Activated CD8-positive, alpha-beta memory T cell treated with anti-CD3 and anti-CD28 coated beads for 24 hours (primary cell): ENCODE results near the gene TAX1BP1.
"Not testable (repeated sequence)": the region's sequence is repeated elsewhere in the genome, so short reads cannot be mapped to it uniquely, and the experiment has no call there.

ENCODE experiments used
- DNase-seq: peaks from one replicate; pipeline ENCODE4 v3.0.0-alpha.2; 2020

The TAX1BP1 gene

GRCh38 chr7:27850531-27850930 is 110.6 kb downstream of the TAX1BP1 start:
- no peak for DNase-seq

- DNase-seq: not testable (repeated sequence)
Measured at GRCh38 chr7:27856703-27857485, 116.9 kb downstream of the TAX1BP1 start.

GRCh38 chr7:27860800-27861199 is 120.8 kb downstream of the TAX1BP1 start:
- no peak for DNase-seq

- no peak for DNase-seq
Measured at GRCh38 chr7:27861747-27862146, 121.8 kb downstream of the TAX1BP1 start.

GRCh38 chr7:27863880-27864279 is 123.9 kb downstream of the TAX1BP1 start:
- DNase-seq: no peak

GRCh38 chr7:27866256-27866655 is 126.3 kb downstream of the TAX1BP1 start:
- DNase-seq: no peak

GRCh38 chr7:27866828-27867672 is 127.1 kb downstream of the TAX1BP1 start:
- DNase-seq: no peak

GRCh38 chr7:27868131-27868550 is 128.2 kb downstream of the TAX1BP1 start:
- DNase-seq: no peak

GRCh38 chr7:27869056-27869455 is 129.1 kb downstream of the TAX1BP1 start:
- DNase-seq: no peak

- no peak for DNase-seq
Measured at GRCh38 chr7:27870595-27870994, 130.6 kb downstream of the TAX1BP1 start.

- no peak for DNase-seq
Measured at GRCh38 chr7:27871086-27871485, 131.1 kb downstream of the TAX1BP1 start.

GRCh38 chr7:27871866-27872265 is 131.9 kb downstream of the TAX1BP1 start:
- no peak for DNase-seq

GRCh38 chr7:27872356-27873275 is 132.7 kb downstream of the TAX1BP1 start:
- DNase-seq: no peak

- no peak for DNase-seq
Measured at GRCh38 chr7:27873981-27874957, 134.3 kb downstream of the TAX1BP1 start.

GRCh38 chr7:27875061-27875460 is 135.1 kb downstream of the TAX1BP1 start:
- no peak for DNase-seq

- DNase-seq: no peak
Measured at GRCh38 chr7:27875832-27876231, 135.9 kb downstream of the TAX1BP1 start.

- DNase-seq: no peak
Measured at GRCh38 chr7:27876756-27877155, 136.8 kb downstream of the TAX1BP1 start.
